HepG2 (cell line): ENCODE results near the gene MIEF2. TPM values are rescaled to one million over a fixed set of nuclear protein-coding genes. Genes with fewer than 3 reads are reported as not detected.
A peak's percentile ranks its signal among the peaks of the same experiment; 100 is the strongest.

Experiments
- ATAC-seq: fragments of 200-7000 bp; cut with Tn5 transposase; 3 replicates; pipeline ENCODE4 v1.9.1; 2020; ENCODE audit warnings: mild to moderate bottlenecking, moderate library complexity
- BruUV-seq: library from RNA; stranded (reverse); fragments of 400-500 nt; replicated peaks from 2 replicates; lab custom pipeline; 2021; lab: Mats Ljungman, UMichigan
- CTCF ChIA-PET: fragments of 300-600 bp; formaldehyde crosslinking; extraction: SDS; loops from one replicate; lab custom pipeline; 2021; ENCODE audit warnings: low total read pairs, inconsistent platforms, low intra/inter-chr PET ratio; lab: Yijun Ruan, JAX
- POLR2A ChIA-PET: fragments of 350-600 bp; sonication (Branson Sonifier 250); formaldehyde crosslinking; loops from one replicate; lab custom pipeline; 2020; ENCODE audit warnings: antibody characterized with exemption, inconsistent platforms; lab: Yijun Ruan, JAX
- DNase-seq: peaks from one replicate; pipeline ENCODE4 v3.0.0-alpha.2; 2015; ENCODE audit warnings: low spot score
- FAIRE-seq: peaks from 3 replicates; lab custom pipeline; 2011; peaks lifted over from hg19 to GRCh38; lab: Jason Lieb, UNC
- H2AFZ ChIP-seq: one replicate; pipeline ENCODE4 v1.6.1; 2011; ENCODE audit warnings: low read length, inconsistent platforms
- H3K27ac ChIP-seq: fragments of 300-600 bp; 3 replicates; pipeline ENCODE4 v1.8.0; 2011; ENCODE audit warnings: mixed run types, mild to moderate bottlenecking, mixed read lengths, low read length, inconsistent platforms; ENCODE audit not compliant: insufficient read depth; ENCODE audit errors: extremely low read length
- H3K27me3 ChIP-seq, 2 experiments: fragments of 200-600 bp in 1 of 2; 2 replicates in 1 of 2; 3 replicates in 1 of 2; pipeline versions ENCODE4 v1.6.0 to v1.8.0; 2011; ENCODE audit warnings: low read length in 2 of 2, mild to moderate bottlenecking in 2 of 2, moderate library complexity in 2 of 2, inconsistent platforms in 1 of 2; ENCODE audit not compliant: insufficient read depth in 2 of 2, control insufficient read depth in 1 of 2
- H3K36me3 ChIP-seq, 2 experiments: fragments of 200-600 bp in 1 of 2; replicated peaks in 1 of 2; 2 replicates in 1 of 2; 3 replicates in 1 of 2; pipeline versions ENCODE4 v1.5.1 to v1.8.0; 2011; ENCODE audit warnings: low read length in 2 of 2, inconsistent platforms in 1 of 2; ENCODE audit not compliant: insufficient read depth in 2 of 2, control insufficient read depth in 1 of 2
- H3K4me1 ChIP-seq: 2 replicates; pipeline ENCODE4 v1.5.1; 2012; ENCODE audit warnings: low read length, inconsistent platforms; ENCODE audit not compliant: insufficient read depth
- H3K4me2 ChIP-seq: 2 replicates; pipeline ENCODE4 v1.6.0; 2011; ENCODE audit warnings: low read depth, low read length, inconsistent platforms
- H3K4me3 ChIP-seq, 3 experiments: fragments of 200-600 bp in 1 of 3; sonication (generic), shearing (Covaris generic) in 1 of 3; replicated peaks in 1 of 3; 2 replicates each; pipeline ENCODE4 v1.5.1; 2011 to 2016; ENCODE audit warnings: low read length in 3 of 3, inconsistent platforms in 2 of 3, low read depth in 2 of 3, mild to moderate bottlenecking in 2 of 3, control low read depth in 1 of 3, mixed read lengths in 1 of 3; ENCODE audit not compliant: insufficient read depth in 1 of 3
- H3K79me2 ChIP-seq: one replicate; pipeline ENCODE4 v1.6.1; 2011; ENCODE audit warnings: low read length, inconsistent platforms; ENCODE audit not compliant: insufficient read depth
- H3K9ac ChIP-seq: 2 replicates; pipeline ENCODE4 v1.6.0; 2011; ENCODE audit warnings: mild to moderate bottlenecking, low read depth, low read length, inconsistent platforms; ENCODE audit not compliant: insufficient read depth
- H3K9me3 ChIP-seq: 2 replicates; pipeline ENCODE4 v1.5.1; 2012; ENCODE audit warnings: mild to moderate bottlenecking, low read length
- H4K20me1 ChIP-seq: 2 replicates; pipeline ENCODE4 v1.6.0; 2011; ENCODE audit warnings: inconsistent platforms, mild to moderate bottlenecking, low read length, moderate library complexity; ENCODE audit not compliant: insufficient read depth
- CEBPB ChIP-seq: IDR thresholded peaks from 2 replicates; pipeline ENCODE4 v1.6.1; 2011; ENCODE audit warnings: low read depth, low read length, improper control_type of control experiment, borderline replicate concordance
- CREBL2 ChIP-seq: sonication (generic); formaldehyde crosslinking; IDR thresholded peaks from 2 replicates; pipeline ENCODE4 v1.8.1; 2023; ENCODE audit warnings: missing genetic modification reagents, mild to moderate bottlenecking, borderline replicate concordance
- FOXO1 ChIP-seq: sonication (generic); formaldehyde crosslinking; IDR thresholded peaks from 2 replicates; pipeline ENCODE4 v1.4.0; 2020; ENCODE audit warnings: missing genetic modification reagents
- MEF2D ChIP-seq: sonication (generic); formaldehyde crosslinking; IDR thresholded peaks from 2 replicates; pipeline ENCODE4 v1.5.1; 2020; ENCODE audit warnings: mild to moderate bottlenecking, missing genetic modification reagents
- NFYB ChIP-seq: sonication (generic); formaldehyde crosslinking; IDR thresholded peaks from 2 replicates; pipeline ENCODE4 v1.4.0; 2020; ENCODE audit warnings: missing genetic modification reagents
- POLR2A ChIP-seq, 2 experiments: IDR thresholded peaks; 2 replicates each; pipeline ENCODE4 v1.6.1; 2011; ENCODE audit warnings: low read depth in 2 of 2, low read length in 2 of 2, mild to moderate bottlenecking in 1 of 2, moderate library complexity in 1 of 2; ENCODE audit not compliant: insufficient read depth in 1 of 2
- WGBS: methylation state at CpG from one replicate; pipeline ENCODE4 v1.1.6; 2017; ENCODE audit warnings: low lambda C conversion rate; 5-methylcytosine and 5-hydroxymethylcytosine counted together
- in situ Hi-C: cut with HindIII; loops from 2 replicates; pipeline ENCODE4 v1.10.0; 2017; ENCODE audit warnings: low pct_unique_long_range_greater_than_20kb; ENCODE audit not compliant: extremely low pct_ligation_motif_present
- intact Hi-C: fragments of 100-400 bp; cut with micrococcal nuclease; formaldehyde crosslinking; loops from one replicate; pipeline ENCODE4 v1.10.0; 2022; ENCODE audit not compliant: unreplicated experiment
- polyA plus RNA-seq, 8 experiments: library from polyadenylated mRNA; depleted of rRNA in 3 of 8; stranded (reverse) in 7 of 8; unstranded in 1 of 8; fragments of >200 nt; fragmentation: Illumina TruSeq in 4 of 8; extraction: Trizol in 4 of 8; gene quantifications; 2 replicates each; pipeline versions ENCODE4 v1.2.1 to v1.2.3, GENCODE V29; 2011 to 2016; ENCODE audit warnings: low read depth in 4 of 8, missing spikeins in 1 of 8, mixed read lengths in 1 of 8; ENCODE audit not compliant: insufficient read depth in 1 of 8
- total RNA-seq, 5 experiments: library from RNA; depleted of rRNA; stranded (reverse); fragments of >200 nt; fragmentation: Illumina TruSeq; extraction: Trizol; gene quantifications; 2 replicates each; pipeline ENCODE4 v1.2.3, GENCODE V29; 2016; ENCODE audit warnings: low read depth in 1 of 5
- TF ChIP-seq, protein P1 (sequence below): sonication (generic); formaldehyde crosslinking; IDR thresholded peaks from 2 replicates; pipeline ENCODE4 v1.5.1; 2020; ENCODE audit warnings: mild to moderate bottlenecking, missing genetic modification reagents, borderline replicate concordance
- TF ChIP-seq, protein P2 (sequence below): sonication (generic); formaldehyde crosslinking; IDR thresholded peaks from 2 replicates; pipeline ENCODE4 v1.8.0; 2022; ENCODE audit warnings: missing genetic modification reagents, mild to moderate bottlenecking, inconsistent platforms, borderline replicate concordance

Gene MIEF2
- total and polyA plus RNA-seq, 2 of the 13 experiments (the other 11 are each of a cell fraction or from before 2014, with no cell fraction given): 6.0 to 8.0 TPM

- TF ChIP-seq, protein P1, sequence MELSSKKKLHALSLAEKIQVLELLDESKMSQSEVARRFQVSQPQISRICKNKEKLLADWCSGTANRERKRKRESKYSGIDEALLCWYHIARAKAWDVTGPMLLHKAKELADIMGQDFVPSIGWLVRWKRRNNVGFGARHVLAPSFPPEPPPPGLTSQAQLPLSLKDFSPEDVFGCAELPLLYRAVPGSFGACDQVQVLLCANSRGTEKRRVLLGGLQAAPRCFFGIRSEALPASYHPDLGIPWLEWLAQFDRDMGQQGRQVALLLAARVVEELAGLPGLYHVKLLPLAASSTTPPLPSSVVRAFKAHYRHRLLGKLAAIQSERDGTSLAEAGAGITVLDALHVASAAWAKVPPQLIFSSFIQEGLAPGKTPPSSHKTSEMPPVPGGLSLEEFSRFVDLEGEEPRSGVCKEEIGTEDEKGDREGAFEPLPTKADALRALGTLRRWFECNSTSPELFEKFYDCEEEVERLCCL: no peak
- no peak for TF ChIP-seq POLR2A (IDR thresholded peaks at IDR 0.05; ENCODE audit: insufficient read depth in 1 of 2, low read depth in 2 of 2, low read length in 2 of 2)
- no peak for TF ChIP-seq FOXO1 (CRISPR knock-in tag)
- no peak for TF ChIP-seq NFYB (CRISPR knock-in tag)
- TF ChIP-seq MEF2D (CRISPR knock-in tag): no peak
- TF ChIP-seq, protein P2, sequence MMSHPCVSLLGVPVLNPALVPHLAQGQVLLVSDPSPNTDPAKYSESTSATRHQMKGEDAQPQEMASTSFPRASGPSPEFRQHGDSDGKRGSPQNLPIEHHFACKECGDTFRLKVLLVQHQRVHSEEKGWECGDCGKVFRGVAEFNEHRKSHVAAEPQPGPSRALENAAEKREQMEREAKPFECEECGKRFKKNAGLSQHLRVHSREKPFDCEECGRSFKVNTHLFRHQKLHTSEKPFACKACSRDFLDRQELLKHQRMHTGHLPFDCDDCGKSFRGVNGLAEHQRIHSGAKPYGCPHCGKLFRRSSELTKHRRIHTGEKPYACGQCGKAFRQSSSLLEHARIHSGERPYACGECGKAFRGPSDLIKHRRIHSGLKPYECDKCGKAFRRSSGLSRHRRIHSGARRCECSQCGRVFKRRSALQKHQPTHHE: no peak
- TF ChIP-seq, all 625 proteins: peak for 0
These were observed 10.2 kb upstream of the MIEF2 start (continued) for GRCh38 chr17:18250259-18250658.

DNA sequence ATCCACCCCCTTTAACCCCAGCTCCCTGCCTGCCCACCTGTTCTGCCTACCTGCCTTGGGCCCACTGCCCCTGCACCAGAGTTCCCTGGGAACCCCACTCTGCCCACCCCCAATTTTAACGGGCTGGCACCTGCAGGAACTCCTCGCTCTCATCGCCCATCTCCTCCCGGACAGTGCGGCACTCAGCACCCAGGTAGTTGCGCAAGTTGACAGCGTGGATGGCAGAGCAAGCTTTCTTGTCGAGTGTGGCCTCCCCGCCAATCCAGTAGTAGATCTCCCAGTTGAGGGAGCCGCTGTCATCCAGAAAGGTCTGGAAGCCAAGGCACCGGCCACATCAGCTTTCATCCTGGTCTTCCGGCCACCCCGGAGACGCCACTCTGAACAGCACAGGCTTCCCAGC lies 9.8 kb upstream of the MIEF2 start:
- POLR2A ChIA-PET: no interaction called here
- peaks cover 39 to 85% of the 10 kb centered on the region in 2 experiments for H3K36me3 ChIP-seq
- intact Hi-C loops: no loop called here

More for the DNA sequence above, 9.8 kb upstream of the MIEF2 start:
- H3K9me3 ChIP-seq: no peaks in the 10 kb centered on the region
- H3K27me3 ChIP-seq: no peaks in the 10 kb centered on the region
- DNase-seq (no peak), FAIRE-seq (no peak), ATAC-seq (no peak)
- TF ChIP-seq CREBL2 (CRISPR knock-in tag) (no peak), CEBPB (peak; percentile 61)
- CTCF ChIA-PET: no interaction called here
- H3K79me2 ChIP-seq: no peaks in the 10 kb centered on the region
- H3K9ac ChIP-seq: no peak overlapping the region
- H4K20me1 ChIP-seq: no peaks in the 10 kb centered on the region
- WGBS: 100% methylated on average over 11 of the region's 14 CpGs
- H3K4me1 ChIP-seq: no peaks in the 10 kb centered on the region
- no peak overlapping the region for H3K4me3 ChIP-seq
- no TSS peak for BruUV-seq
- H3K27ac ChIP-seq: no peak overlapping the region
- H3K4me2 ChIP-seq: no peak overlapping the region
- no peak overlapping the region for H2AFZ ChIP-seq
- in situ Hi-C loops: no loop called here
